Upper lobe of right lung (tissue), 1 donor: ENCODE results near the gene PLCE1. TPM values are rescaled to one million over a fixed set of nuclear protein-coding genes. Genes with fewer than 3 reads are reported as not detected.
"Not testable (repeated sequence)": the region's sequence is repeated elsewhere in the genome, so short reads cannot be mapped to it uniquely, and the experiment has no call there.

Experiments used
- ATAC-seq: fragments of 200-7000 bp; cut with Tn5 transposase; one replicate; pipeline ENCODE4 v1.9.1; 2020; ENCODE audit warnings: mild to moderate bottlenecking, moderate library complexity
- DNase-seq: peaks from one replicate; pipeline ENCODE4 v3.0.0-alpha.2; 2020
- H3K27ac ChIP-seq: fragments of 200-600 bp; one replicate; pipeline ENCODE4 v1.8.0; 2022
- H3K27me3 ChIP-seq: fragments of 200-600 bp; one replicate; pipeline ENCODE4 v1.8.0; 2022; ENCODE audit warnings: mild to moderate bottlenecking
- H3K36me3 ChIP-seq: fragments of 200-600 bp; one replicate; pipeline ENCODE4 v1.8.0; 2022
- H3K4me1 ChIP-seq: fragments of 200-600 bp; one replicate; pipeline ENCODE4 v1.8.0; 2022
- H3K4me3 ChIP-seq: fragments of 200-600 bp; one replicate; pipeline ENCODE4 v1.8.0; 2022; ENCODE audit warnings: mild to moderate bottlenecking
- H3K9me3 ChIP-seq: fragments of 200-600 bp; one replicate; pipeline ENCODE4 v1.8.0; 2022
- CTCF ChIP-seq: fragments of 200-600 bp; IDR thresholded peaks from one replicate; pipeline ENCODE4 v1.8.0; 2022; ENCODE audit warnings: antibody characterized with exemption
- intact Hi-C: fragments of 100-400 bp; cut with DNase I; formaldehyde crosslinking; loops from one replicate; pipeline ENCODE4 v1.11.0; 2022
- total RNA-seq: library from RNA; stranded (reverse); fragmentation: NEBNext Ultra II Directional; extraction: Animal tissue kit (Norgen Biotek cat#: 25700); gene quantifications from one replicate; pipeline ENCODE4 v1.2.1, GENCODE V29; 2021
- donor health status: DM: no; HTN: yes; CAD: no; lungs with severe emphysema.

The PLCE1 gene
- total RNA-seq, 1 donor from 2014 or later, result 14.3 TPM

GRCh38 chr10:93965911-93966310, 27.8 kb upstream of the PLCE1 start:
- H3K4me3 ChIP-seq, result no peak overlapping the region
- intact Hi-C loops, result no loop called here
- ATAC-seq (no peak), DNase-seq (no peak)
- no peaks in the 10 kb centered on the region for H3K27me3 ChIP-seq
- H3K27ac ChIP-seq, result no peak overlapping the region
- TF ChIP-seq CTCF, result no peak
- no peaks in the 10 kb centered on the region for H3K4me1 ChIP-seq
- no peaks in the 10 kb centered on the region for H3K9me3 ChIP-seq
- no peaks in the 10 kb centered on the region for H3K36me3 ChIP-seq

DNA sequence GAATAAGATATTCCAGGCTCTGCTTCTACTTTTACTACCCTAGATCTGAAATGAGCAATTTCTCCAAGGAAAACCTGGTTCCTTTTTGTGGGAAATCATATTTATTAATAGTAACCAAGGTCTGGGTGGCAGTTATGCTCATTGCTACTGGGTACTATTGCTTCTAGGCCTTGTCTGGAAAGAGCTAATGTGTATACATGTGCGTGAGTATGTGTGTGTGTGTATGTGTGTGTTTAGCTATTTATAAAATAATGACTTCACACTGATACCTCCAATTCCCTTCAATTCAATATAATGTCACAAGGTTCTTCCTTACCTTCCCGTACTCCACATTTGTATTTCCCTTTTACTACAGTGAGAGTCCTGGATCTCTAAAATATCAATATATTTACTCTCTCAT, 26.0 kb upstream of the PLCE1 start:
- TF ChIP-seq CTCF, result no peak
- Histone ChIP-seq H3K4me3 (no peak overlapping the region), H3K9me3 (no peaks in the 10 kb centered on the region), H3K4me1 (no peaks in the 10 kb centered on the region), H3K27ac (no peak overlapping the region), H3K36me3 (no peaks in the 10 kb centered on the region), H3K27me3 (no peaks in the 10 kb centered on the region)
- DNase-seq (no peak), ATAC-seq (no peak)
- intact Hi-C loops, result no loop called here

GRCh38 chr10:93968540-93968945, 25.2 kb upstream of the PLCE1 start:
- TF ChIP-seq CTCF, result no peak
- Histone ChIP-seq H3K27me3 (no peaks in the 10 kb centered on the region), H3K9me3 (no peaks in the 10 kb centered on the region), H3K27ac (no peak overlapping the region), H3K4me3 (no peak overlapping the region), H3K36me3 (no peaks in the 10 kb centered on the region), H3K4me1 (no peaks in the 10 kb centered on the region)
- intact Hi-C loops, result no loop called here
- ATAC-seq, result peak; percentile 36
- DNase-seq, result no peak

DNA sequence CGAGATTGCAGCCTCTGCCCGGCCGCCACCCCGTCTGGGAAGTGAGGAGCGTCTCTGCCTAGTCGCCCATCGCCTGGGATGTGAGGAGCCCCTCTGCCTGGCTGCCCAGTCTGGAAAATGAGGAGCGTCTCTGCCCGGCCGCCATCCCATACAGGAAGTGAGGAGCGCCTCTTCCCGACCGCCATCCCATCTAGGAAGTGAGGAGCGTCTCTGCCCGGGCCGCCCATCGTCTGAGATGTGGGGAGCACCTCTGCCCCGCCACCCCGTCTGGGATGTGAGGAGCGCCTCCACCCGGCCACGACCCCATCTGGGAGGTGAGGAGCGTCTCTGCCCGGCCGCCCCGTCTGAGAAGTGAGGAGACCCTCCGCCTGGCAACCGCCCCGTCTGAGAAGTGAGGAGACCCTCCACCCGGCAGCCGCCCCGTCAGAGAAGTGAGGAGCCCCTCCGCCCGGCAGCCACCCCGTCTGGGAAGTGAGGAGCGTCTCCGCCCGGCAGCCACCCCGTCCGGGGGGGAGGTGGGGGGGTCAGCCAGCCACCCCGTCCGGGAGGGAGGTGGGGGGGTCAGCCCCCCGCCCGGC, 23.2 kb upstream of the PLCE1 start:
- H3K27me3 ChIP-seq, ATAC-seq, DNase-seq, H3K27ac ChIP-seq, H3K36me3 ChIP-seq, intact Hi-C loops, H3K9me3 ChIP-seq, H3K4me3 ChIP-seq, H3K4me1 ChIP-seq: not testable (repeated sequence)

- ATAC-seq (no peak), DNase-seq (no peak)
- no peaks in the 10 kb centered on the region for H3K36me3 ChIP-seq
- no peak overlapping the region for H3K27ac ChIP-seq
- TF ChIP-seq CTCF, result no peak
- no peaks in the 10 kb centered on the region for H3K4me1 ChIP-seq
- no peaks in the 10 kb centered on the region for H3K9me3 ChIP-seq
- no peak overlapping the region for H3K4me3 ChIP-seq
- H3K27me3 ChIP-seq, result no peaks in the 10 kb centered on the region
- intact Hi-C loops, result no loop called here
Observed at GRCh38 chr10:93973748-93974445, 19.8 kb upstream of the PLCE1 start.

DNA sequence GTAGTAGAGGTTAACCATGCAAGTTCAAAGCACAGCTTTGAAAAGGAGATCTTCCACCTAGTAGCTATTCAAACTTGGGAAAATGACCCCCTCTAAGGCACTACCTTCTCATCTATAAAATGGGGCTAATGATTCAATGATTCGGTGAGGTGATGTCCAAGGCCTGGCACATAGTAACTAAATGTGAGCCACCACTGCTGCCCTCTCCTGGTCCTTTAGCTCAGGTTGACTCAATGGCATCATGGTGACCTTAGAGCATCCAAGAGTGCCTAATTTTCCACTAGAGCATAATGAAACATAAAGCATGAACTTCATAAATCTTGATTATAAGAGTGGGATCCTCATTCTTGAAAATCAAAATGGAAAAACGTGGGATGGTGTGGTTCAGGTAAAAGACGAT, 16.3 kb upstream of the PLCE1 start:
- Histone ChIP-seq H3K4me3 (no peak overlapping the region), H3K4me1 (no peaks in the 10 kb centered on the region), H3K36me3 (no peaks in the 10 kb centered on the region), H3K27me3 (no peaks in the 10 kb centered on the region), H3K9me3 (no peaks in the 10 kb centered on the region), H3K27ac (no peak overlapping the region)
- intact Hi-C loops, result no loop called here
- ATAC-seq, result no peak
- TF ChIP-seq CTCF, result no peak
- DNase-seq, result no peak
